ELR (cell line): ENCODE data around the gene GLRA2.
A peak's percentile ranks its signal among the peaks of the same experiment; 100 is the strongest.
"Not testable (repeated sequence)": the region's sequence is repeated elsewhere in the genome, so short reads cannot be mapped to it uniquely, and the experiment has no call there.

Experiments used
- DNase-seq: peaks from one replicate; pipeline ENCODE4 v3.0.0-alpha.2; 2015; ENCODE audit warnings: low read depth

GLRA2 gene

DNA sequence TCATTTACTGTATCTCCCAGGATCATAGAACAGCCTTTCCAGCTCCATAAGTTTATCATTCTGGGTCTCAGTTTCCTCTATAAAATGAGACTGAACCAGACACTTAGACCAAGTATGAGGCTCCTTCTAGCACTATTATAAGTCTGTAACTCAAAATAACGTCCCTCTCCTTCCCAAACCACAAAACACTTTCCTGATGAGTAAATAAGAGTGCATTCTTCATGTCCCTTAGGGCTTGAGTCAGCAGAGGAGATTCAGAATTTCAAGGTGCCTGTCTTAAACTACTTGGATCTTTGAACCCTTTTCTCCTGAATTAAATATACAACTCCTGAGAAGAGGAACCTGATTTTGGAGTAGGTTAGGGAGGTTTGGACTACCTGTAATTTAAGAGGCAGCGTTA is 62.6 kb downstream of the GLRA2 start:
- DNase-seq: peak; percentile 5

DNA sequence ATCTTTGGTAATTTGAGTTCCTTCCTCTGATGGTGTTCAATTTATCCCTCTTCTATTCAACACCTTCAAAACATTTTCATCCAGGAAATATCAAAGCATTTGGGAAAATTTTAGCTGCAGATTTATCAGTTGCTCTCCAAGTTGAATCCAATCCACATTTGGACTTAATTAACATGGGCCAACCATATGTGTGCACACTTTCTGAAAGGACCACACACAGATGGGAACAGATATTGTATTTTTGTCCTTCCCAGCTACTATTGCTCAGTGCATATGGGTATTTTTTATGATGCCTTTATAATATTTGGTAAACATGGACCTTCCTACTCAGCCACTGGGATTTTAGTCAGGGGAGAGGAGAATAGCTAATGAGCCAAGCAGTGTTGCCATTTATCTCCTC is 65.2 kb downstream of the GLRA2 start:
- no peak for DNase-seq

DNA sequence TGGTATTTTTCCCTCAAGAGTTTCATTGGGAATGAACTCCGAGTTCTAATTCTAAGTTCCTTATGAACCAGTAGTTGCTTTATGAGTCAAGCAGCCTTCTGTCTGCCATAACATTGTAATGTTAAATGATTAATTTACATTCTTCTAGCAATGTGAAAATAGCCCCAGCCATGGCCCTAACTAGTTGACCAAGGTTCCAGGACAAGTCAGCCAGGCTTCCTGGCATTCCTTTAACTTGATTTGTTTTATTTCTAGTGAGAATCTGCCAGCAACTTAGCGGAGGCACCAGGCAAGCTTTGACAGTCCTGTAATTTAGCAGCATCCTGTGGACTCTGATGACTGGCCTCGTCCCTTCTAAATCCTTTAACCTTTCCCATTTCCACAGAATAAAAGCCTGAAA is 69.0 kb downstream of the GLRA2 start:
- no peak for DNase-seq

DNA sequence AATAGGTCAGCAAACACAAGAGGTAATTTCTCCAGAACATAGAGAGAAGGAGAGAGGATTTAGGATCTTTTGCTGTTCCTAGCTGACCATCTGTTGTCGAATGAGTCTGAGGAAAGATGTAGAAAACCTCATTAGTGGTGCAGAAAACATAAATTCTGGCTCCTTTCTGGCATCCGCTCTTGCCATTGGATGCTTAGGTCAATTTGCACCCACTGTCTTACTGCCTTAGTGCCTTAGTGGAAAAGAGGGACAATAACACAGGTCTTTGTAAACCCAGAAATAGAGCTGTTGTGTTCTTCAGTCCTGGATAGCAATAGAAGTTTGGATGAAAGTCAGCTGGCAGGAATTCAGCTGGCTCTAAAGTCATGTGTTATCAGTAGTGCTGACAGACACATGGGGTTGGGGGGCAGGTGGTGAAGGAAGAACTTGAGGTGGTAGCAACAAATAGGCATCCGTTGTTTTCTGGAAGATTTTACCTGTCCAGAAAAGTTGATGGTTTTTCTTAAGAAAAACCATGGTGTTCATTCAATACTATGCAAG is 78.2 kb downstream of the GLRA2 start:
- no peak for DNase-seq

DNA sequence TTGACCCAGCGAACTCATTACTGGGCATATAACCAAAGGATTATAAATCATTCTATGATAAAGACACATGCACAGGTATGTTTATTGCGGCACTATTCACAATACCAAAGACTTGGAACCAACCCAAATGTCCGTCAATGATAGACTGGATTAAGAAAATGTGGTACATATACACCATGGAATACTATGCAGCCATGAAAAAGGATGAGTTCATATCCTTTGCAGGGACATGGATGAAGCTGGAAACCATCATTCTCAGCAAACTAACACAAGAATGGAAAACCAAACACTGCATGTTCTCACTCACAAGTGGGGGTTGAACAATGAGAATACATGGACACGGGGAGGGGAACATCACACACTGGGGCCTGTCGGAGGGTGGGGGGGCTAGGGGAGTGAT is 83.1 kb downstream of the GLRA2 start:
- DNase-seq: not testable (repeated sequence)

DNA sequence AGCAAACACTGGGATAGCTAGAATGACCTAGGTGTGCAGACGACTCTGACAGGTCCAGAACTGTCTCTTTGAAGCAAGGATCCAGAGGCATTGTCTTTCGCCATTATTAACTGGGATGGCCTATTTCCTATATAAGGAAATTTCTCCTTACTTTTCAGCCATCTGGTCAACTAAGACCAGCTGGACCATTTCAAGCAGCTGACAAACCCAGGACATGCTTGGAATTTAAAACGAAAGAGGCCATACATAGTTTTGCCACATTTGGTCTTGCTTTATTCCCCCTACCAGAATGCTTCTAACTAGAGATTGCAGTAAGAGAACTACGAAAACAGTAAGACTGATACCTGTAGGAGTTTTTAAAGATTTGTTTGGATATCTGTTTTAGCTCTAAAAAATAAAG is 87.0 kb downstream of the GLRA2 start:
- DNase-seq: no peak

DNA sequence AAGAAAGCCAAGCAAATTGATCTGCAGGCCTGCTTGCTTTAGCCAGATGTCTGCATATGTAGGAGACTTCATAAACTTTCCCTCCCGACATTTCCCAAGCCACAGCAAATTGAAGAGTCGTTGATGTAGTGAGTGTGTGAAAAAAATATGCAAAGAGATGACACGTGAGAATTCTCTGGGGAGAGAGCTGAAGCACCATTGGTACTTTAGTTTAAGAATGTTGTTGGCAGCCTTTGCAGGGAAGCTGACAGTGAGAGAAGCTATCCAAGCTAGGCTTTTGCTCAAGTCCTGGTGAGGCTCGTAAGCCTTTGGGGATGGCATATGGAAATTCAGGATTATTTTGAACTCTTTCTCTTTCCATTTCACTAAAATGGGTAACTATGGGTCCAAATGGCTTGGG is 87.5 kb downstream of the GLRA2 start:
- no peak for DNase-seq

DNA sequence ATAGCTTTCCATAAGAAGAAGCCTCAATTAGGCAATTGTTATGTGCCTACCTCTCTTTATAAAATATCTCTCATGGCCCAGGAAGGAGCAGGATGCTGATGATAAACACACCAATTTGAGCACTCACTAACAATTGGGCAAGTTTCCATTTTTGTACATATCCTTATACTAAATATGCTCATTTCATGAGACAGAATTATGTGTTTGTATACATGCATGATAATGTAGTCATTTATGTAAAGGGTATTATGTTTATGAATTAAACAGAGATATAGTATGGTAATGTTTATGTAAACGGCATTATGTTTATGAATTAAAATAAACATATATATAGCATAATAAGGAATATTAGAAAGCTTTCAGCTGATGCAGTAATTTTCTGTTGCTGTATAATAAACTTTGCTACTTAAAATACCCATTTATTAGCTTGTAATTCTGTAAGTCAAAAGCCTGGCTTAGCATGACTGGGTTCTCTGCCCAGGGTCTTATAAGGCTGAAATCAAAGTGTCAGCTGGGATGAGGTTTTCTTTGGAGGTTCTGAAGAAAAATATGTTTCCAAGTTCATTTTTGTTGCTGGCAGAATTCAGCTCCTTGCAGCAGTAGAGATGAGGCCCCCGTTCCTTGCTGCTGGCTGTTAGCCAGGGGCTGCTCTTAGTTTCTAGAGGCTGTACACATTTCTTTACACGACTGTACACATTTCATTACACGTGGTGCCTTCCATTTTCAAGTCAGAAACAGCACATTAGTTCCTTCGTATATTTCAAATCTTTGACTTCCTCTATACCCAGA is 89.0 kb downstream of the GLRA2 start:
- DNase-seq: no peak

DNA sequence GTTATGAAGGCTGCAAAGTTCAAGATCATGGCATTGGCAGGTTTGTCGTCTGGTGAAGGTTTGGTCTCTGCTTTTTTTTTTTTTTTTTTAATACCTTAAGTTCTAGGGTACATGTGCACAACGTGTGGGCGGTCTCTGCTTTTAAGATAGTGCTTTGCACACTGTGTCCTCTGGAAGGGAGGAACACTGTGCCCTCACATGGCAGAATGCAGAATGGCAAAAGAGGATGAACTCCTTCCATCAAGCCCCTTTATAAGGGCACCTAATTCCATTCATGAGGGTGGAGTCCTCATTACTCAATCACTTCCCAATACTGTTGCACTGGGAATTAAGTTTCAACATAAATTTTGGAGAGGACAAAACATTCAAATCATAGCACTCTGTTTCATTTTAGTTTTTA is 101.4 kb downstream of the GLRA2 start:
- DNase-seq: no peak

DNA sequence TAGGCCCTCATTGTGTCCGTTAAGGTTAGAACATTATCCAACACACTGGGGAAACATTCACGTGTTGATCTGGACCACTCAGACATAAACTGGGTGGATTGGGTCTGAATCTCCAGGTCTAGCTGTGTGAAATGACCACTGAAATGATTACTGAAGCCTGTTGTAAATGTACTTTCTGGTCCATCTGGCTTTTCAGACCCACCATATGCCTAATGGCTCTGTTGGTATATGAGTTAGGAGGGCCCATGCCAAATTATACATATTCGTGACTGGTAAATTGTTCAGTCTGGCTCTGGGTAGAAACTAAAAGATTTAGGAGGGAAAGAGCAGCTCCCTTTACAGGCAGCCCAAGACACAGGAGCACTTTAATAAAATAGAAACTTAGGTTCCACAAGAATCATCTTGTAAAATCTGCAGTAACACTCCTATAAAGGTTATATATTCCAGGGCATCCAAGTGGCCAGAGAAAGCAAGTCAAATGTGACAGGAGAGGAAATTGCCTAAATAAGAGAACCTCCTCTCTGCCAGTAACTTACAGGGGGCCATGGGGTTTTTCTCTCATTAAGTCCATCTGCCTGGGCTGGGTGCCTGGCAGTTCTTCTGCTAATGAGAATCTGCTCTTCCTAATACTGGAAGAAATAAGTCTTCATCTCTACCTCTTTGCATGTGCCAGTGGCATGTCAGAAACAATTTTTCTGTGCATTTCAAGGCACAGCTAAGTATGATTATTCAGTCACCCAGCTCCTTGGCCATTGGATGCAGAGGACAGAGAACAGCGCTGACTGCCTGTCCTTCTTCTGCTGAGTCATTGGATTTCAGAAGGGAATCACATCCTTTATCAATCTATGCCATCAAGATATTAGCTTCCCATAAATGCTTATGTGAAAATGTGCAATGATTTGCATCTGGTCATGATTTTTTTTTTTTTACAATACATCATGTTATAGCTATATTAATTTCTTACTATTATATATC is 112.6 kb downstream of the GLRA2 start:
- no peak for DNase-seq

DNA sequence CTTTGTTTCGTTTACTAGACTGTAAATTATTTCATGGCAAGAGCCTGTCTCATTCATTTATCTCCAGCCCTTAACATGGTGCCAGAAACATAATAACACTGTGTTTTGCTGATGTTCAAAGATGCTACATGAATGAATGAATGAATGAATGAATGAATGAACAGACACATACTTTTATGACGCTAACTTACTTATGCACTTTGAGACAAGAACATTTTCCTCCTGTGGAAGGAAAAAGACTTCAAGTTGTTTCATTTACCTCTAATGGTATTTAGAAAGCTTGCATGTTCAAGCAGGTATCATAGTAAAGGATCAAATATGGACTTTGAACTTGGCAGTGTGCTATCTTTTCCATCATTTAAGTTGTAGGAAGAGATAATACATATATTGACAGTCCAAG is 131.6 kb downstream of the GLRA2 start:
- no peak for DNase-seq

DNA sequence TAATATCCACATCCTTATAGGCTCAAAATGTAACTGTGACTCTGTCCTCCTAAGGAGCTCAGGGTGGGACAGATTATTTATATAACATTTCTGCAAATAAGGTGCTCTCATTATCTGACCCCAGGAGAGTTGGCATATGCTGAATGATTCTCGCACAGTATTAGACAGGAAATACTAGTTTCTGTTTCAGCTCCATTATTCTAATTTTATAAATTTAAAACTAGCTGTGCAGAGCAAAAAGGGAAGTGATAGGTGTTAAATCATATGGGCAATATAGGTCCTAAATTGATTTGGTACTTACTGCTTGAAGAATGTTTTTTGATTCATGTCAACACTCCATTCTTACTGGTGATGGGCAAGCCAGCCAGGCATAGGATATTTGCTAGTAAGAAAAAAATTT is 141.5 kb downstream of the GLRA2 start:
- no peak for DNase-seq

DNA sequence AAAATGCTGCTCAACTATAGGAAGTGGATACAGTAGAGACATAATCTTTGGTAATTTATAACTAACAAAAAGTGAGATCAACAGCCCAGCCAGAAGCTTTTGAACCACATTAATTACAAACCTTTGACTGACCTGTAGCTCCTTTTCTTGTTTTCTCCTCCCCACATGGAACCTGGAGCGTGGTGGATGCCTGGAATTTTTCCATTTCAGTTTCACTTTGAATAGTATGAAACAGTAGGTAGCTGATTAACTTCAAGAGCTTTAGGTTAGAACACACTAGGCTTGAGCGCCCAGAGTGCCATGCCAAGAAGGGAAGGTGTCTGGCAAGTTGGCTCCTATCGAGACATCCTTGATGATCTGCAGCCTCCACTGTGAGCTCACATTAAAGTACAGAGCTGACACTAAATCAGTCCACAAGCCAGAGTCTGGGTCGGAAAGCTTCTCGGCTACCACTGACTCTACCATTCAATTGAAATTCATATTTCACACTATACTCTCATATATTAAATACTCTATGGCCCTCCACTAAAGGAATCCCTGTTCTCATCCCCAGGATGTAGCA is 143.4 kb downstream of the GLRA2 start:
- no peak for DNase-seq

DNA sequence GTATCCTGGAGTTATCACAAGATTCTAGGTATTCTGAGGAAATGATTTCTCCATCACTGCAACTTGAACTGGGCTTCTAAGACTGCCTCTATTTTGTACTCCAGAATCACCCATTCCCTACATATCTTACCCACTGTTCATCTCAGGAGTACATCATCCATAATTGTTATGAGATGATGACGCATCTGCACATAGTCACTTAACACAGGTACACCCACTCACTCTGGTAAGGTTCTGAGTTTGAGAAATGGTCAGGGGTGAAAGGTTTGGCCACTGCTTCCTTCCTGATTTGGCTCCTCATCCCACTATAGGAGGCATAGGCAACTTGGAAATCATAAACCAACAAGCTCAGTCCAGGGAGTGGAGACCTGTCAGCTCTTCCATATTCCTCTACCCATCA is 143.9 kb downstream of the GLRA2 start:
- DNase-seq: no peak

DNA sequence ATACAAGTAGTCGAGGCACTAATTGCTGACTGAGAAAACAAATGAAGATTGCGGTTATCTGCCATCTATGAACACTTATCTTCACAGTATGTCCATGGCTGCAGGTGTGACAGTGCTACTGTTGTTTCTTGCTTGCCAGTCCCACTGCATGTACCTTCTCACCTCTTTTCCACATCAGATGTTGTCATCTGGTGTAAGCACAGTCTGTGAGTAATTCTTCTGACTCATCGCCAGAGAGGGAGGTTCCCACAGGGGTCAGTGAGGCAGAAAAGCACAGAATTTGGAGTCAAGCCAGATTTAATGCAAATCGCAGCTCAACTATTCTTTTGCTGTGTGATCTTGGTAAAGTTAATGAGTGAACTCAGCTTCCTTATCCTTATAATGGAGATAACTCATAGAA is 144.4 kb downstream of the GLRA2 start:
- peak; percentile 92 for DNase-seq

DNA sequence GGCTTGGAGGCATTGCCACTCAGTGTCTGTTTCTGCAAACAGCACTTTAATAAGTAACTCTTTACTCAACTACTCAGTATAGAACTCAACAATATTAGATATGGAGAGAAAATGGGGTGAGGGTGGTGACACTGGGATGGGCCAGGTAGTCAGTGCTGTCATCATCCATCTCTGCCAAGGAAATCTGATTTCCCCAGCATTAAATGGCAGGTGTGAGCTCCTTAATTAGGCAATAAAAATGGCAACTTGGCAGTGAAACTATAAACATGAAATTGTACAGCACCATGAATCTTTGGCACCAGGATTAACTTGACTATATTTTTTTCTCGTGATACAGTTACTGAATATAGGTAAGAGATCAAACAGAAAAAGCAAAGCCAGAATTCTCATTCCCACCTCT is 146.2 kb downstream of the GLRA2 start:
- DNase-seq: no peak

DNA sequence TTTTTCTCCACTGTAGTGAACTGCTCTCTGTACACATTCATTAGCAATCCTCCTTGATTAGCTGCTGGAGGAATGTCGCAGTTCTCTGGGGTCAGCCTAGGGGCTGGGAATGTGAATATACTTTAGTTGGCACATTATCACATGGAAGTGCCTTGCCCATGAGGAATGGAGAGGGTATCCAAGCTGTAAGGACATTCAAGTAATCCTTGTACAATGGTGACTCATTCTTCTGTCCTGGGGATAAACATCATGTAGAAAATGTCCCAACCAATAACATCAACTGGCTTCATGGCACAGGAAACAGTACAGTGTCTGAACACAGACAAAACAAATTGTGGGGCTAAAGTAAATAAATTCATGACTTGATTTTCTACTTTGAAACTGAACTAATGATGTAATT is 147.1 kb downstream of the GLRA2 start:
- peak; percentile 14 for DNase-seq

DNA sequence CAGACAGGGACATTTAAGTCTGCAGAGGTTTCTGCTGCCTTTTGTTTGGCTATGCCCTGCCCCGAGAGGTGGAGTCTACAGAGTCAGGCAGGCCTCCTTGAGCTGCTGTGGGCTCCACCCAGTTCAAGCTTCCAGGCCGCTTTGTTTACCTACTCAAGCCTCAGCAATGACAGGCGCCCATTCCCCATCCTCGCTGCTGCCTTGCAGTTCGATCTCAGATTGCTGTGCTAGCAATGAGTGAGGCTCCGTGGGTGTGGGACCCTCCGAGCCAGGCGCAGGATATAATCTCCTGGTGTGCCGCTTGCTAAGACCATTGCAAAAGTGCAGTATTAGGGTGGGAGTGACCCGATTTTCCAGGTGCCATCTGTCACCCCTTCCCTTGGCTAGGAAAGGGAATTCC is 159.0 kb downstream of the GLRA2 start:
- DNase-seq: not testable (repeated sequence)

DNA sequence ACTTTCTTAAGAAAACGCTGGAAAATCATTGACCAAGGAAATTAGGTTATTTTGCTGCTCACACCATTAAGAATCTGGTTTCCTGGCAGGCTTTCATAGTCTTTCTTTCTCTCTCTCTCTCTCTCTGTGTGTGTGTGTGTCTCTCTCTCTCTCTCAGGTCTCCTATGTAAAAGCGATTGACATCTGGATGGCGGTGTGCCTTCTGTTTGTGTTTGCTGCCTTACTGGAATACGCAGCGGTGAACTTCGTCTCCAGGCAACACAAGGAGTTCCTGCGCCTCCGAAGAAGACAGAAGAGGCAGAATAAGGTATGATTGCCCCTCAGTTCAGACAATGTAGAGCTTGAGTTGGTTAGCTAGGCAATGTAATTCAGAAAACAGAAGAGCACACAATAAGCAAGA is 161.2 kb downstream of the GLRA2 start:
- DNase-seq: no peak

DNA sequence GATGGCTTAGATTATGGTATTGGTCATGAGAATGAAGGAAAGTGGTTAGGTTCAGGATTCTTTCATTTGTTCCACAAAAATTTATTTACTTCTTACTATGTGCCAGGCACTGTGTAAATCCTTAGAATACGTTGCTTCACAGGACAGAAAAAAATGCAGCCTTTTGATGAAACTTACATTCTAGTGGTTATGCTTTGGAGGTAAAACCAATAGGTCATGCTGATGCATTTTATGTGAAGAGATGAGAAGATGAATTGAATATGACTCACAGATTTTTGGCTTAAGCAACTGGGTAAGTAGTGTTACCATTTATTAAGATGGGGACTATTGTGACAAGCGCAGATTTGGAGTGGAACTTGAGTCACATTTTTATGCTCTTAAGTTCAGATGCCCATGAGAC is 165.3 kb downstream of the GLRA2 start:
- peak; percentile 37 for DNase-seq

DNA sequence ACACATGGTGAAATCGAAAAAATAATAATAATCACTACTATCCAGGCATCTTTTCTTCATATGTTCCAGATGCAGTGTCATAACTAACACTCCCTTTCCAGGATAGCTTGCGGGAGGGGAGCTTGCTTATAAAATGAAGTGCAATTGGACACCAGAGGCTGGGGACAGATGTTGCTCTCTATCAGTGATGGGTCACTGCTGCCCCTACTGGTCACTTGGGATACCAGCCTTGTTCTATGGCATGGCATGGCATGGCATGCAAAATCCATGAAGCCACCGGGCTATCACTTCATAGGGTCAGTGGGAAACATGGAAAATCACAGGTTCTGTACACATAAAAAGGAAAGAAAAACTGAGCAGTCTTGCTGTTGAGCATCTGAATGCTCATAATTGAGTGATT is 168.1 kb downstream of the GLRA2 start:
- DNase-seq: peak; percentile 39

DNA sequence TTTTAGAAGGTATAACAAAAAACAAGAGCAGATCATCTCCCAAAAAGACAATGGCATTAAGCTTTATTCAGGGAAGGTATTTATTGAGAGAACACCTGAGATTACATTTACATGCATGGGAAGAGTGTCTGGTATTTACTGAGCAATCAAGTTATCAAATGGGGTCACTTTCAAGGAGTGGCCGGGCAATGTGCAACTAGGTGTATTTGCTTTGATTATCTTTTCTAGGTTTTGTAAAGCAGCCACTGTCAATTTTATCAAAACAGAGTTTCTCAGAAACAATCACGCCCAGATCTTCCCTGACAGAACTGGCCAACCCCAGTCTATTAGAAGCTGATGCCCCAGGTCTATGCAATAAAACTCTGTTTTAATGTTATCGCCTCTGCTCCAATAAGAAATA is 169.5 kb downstream of the GLRA2 start:
- DNase-seq: no peak

DNA sequence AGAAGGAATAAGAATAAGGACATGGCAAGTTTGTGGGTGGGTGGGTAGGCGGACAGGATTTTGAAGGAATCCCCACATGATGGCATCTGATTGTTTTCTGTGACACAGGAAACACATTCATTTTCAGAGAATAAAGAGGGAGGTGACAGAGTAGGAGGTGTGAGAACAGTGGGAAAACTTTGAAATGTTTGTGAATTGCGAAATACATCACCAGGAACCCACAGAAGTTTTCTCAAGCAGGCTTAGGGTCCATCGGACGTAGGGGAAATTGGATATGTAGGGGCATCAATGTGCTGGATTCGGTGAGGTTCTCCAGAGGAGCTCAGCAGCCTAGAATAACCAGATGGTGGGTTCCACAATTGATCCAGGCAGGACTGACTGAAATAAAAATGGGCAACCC is 171.6 kb downstream of the GLRA2 start:
- DNase-seq: no peak
